NCI-H748 treated with DMSO at 0.1 percent for 48 hours (cell line): ENCODE measurements around the gene NDUFA13.
"Not testable (repeated sequence)": the region's sequence is repeated elsewhere in the genome, so short reads cannot be mapped to it uniquely, and the experiment has no call there.

Source experiments
- DNase-seq: peaks from one replicate; lab custom pipeline; 2025; lab: John Stamatoyannopoulos, UW

Gene NDUFA13

DNA sequence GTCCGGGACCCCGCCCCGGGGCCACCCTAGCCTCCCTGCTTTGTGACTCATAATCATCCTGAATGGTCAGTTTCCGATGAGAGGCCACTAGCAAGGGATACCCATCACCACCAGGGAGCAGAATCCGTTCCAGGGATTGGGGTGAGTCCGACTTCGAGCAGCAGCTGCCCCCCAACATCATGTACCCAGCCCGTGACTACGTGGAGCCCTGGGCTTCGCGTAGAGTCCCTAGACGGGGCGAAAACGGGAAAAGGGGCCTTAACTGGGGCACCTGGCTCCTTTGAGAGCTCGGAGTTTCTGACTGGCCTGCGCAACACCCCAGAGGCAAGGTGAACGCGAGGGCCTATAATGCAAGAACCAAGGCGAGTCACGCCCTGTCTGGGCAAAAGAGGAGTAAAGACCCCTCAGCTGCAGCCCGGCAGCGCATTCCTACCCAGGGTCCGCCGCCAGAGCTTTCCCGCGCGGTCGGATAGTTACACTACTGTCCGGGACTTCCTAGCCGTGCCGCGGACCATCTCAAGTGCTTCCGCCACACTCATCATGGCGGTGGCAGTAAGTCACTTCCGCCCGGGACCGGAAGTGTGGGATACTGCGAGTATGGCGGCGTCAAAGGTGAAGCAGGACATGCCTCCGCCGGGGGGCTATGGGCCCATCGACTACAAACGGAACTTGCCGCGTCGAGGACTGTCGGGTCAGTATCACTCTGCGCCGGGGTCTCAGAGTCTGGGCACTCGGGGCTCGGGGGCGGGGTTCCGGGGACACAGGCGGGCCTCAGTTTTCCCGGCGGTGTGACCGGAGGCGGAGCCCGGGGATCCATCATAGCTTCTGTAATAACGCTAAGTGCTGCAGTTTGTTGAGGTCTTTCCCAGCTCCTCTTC is at the start of gene NDUFA13:
NDUFA13 (plus strand) TSS at position 584 of the 878 bp plus-strand sequence; CDS start at position 598, 14 bp downstream.
- DNase-seq = peak; percentile 85

DNA sequence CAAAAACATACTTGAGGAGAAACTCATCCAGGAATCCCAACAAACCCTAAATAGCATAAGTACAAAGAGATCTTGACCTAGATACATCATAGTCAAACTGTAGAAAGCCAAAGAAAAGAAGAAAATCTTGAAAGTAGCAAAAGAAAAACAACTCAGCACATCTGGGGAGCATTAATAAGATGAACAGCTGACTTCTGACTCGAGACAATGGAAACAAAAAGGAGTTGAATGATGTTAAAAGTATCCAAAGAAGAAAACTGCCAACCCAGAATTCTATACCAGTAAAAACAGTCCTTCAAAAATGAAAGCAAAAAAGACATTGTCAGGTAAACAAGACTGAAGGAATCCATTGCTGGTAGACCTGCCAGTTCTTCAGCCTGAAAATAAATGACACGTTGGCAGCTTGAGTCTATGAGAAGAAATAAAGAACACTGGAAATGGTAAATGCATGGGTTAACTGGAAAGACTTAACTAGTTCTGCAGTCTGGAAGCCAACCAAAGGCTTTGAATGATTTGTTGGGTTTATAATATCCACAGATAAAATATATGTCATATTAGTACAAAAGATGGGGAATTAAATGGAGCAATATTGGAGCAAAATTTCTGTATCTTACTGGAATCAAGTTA is 47.5 kb upstream of the NDUFA13 start:
- no peak for DNase-seq

DNA sequence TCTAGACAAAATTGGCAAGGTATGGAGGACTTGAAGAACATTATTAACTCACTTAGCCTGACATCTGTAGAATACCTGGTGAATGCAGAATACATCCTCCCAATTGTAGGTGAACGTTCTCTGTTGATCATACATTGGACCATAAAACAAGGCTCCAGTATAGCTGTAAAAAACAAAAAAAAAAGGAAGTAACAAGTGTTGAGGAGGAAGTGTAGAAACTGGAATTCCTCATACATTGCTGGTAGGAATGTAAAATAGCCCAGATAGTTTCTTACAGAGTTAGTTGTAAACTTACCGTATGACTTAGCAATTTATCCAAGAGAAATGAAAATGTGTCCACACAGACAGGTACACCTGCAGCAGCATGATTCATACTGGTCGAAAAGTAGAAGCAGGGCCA is 45.4 kb upstream of the NDUFA13 start:
- DNase-seq = no peak

DNA sequence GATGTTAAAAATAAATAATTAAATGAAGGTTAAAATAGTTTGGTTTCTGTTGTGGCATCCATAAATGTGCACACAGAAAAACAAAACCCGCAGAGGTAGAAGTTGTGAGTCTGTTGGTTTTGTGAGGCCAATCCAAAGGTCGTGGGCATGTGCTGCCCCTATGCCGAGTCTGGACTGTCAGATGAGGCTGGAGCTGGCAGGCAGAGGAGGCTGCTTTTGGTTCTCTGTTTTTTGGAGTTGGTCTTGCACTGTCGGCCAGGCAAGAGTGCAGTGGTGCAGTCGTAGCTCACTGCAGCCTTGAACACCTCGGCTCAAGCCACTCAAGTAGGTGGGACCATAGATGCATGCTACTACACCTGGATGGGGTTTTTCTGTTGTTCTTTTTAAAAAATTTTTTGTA is 44.3 kb upstream of the NDUFA13 start:
- DNase-seq = no peak

DNA sequence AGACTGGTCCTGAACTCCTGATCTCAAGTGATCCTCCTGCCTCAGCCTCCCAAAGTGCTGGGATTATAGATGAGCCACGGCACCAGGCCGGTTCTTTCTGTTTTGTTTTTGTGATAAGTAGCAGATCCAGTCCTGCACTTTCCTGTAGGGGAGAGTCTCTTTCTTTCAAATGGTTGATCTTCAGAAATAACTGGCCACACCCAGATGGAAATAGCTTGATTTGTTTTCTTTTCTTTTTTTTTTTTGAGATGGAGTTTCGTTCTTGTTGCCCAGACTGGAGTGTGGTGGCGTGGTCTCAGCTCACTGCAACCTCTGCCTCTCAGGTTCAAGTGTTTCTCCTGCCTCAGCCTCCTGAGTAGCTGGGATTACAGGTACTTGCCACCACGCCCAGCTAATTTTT is 43.9 kb upstream of the NDUFA13 start:
- DNase-seq = not testable (repeated sequence)

DNA sequence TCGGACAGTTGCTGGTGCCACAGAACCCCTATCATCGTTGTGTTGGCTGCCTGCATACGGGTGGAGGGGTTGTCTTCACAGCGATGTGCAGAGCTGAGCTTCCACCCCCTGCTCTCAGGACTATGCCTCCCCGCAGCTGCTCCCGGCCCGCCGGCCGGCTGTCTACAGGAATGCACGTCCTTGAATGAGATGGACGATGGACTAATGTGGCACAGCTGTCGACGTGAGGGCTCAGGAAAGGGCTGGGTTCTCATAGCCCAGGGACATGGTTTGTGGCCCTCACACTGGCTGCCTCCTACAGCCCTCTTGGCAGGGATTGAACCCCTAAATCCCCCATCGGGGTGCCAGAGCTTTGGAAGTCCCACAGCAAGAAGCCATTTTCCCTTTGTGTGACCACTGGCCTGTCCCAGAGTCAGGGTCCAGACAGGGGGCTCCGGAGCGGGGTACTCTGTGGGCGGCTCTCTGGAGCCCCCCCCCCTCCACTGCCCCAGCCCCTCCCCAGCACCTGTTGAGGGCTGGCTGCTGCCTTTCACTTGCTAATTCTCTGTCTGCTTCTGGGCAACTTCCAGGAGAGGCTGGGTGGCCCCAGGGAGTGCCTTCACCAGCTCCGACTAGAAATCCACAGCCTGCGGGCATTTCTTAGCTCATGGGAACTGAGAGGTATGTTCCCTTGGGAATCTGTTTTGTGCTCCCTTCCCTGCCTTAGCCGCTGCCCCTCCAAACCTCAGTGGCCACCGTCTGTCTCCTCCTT is 40.8 kb upstream of the NDUFA13 start:
- no peak for DNase-seq

DNA sequence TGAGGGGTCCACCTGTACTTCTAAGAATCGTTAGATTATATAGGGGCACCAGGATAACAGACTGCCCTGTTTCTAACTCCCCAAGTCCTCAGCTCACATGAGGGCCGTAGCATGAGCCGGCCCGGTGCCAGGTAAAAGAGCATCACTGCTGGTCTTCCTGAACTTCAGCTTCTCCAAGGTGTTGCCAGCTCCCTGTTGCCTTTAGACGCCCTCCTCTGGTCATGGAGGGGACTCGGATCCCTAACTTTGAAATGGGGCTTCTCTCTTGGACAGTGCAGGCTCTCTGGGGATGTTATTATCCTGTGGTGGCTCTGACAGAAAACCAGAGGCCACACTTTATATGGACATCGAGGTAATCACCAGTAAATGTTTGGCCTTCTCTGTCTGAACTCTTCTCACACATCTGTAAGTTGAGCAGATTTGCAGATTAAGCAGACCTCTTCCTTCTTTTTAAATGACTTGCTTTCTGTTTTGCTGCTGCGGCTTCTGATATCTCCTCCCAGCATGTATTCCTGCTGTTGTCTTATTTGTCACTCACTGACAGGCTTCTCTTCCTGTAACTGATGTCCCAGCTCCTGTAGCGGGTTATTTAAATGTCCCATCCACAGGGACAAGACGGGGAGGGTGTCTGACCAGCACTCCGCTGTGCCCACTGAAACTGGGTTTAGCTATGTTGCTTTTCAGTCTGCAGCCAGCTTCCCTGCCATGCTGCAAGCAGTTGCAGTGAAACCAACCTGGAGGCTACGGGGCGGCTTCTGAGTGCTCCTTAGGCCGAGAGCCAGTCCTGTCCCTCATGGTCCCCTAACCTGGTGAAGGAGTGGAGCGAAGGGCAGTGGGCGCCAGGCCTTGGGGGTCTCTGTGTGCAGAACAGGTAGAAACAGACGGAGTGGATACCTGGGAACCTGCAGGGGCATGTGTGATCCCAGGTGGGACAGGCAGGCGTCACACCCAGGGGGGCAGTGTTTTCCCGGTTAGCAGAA is 39.9 kb upstream of the NDUFA13 start:
- no peak for DNase-seq

DNA sequence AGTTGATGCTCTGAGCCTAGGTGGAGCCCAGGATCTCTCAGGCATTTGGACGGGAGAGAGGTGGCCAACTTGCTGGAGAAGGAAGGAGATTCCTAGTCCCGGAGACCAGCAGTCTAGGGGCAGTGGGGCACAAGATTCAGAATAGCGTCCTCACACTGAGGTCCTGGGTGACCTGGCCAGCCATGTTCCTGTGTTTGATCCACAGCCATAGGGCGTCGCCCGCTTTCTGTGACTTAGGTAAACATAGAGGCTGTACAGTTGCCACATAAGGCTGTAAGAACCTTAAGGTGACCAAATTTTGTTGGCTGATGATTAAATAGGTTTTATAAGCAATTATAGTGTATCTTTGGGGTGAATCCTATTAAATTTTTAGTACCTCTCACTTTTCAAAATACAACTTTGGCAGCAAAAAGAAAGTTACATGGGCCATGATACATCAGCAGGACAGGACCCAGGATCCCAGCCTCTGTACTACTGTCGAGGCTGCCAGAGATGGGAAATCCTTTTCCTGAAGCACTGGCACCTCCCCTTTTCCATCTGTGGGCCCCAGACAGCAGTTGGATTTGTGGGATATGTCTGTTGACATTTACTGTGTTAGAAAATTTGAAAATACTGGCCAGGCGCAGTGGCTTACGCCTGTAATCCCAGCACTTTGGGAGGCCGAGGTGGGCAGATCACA is 38.2 kb upstream of the NDUFA13 start:
- no peak for DNase-seq

DNA sequence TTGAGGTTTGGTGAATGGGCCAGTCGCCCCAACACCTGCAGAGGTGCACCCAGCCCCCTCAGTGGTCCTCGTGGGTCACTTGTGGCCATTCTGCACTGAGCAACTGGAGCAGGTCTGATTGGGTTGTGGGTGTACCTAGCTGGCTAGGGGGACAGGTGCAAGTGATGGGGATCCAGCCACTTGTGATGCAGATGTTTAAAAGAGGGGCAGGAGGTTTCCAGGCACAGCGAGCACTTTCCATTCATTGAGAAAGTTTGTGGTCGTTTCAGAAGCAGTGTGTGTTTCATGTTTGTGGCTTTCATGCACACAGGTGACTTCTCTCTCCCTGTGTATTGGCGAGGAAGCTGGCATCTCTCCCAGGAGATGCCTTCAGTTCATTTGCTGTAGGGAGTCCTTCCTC is 35.3 kb upstream of the NDUFA13 start:
- no peak for DNase-seq

DNA sequence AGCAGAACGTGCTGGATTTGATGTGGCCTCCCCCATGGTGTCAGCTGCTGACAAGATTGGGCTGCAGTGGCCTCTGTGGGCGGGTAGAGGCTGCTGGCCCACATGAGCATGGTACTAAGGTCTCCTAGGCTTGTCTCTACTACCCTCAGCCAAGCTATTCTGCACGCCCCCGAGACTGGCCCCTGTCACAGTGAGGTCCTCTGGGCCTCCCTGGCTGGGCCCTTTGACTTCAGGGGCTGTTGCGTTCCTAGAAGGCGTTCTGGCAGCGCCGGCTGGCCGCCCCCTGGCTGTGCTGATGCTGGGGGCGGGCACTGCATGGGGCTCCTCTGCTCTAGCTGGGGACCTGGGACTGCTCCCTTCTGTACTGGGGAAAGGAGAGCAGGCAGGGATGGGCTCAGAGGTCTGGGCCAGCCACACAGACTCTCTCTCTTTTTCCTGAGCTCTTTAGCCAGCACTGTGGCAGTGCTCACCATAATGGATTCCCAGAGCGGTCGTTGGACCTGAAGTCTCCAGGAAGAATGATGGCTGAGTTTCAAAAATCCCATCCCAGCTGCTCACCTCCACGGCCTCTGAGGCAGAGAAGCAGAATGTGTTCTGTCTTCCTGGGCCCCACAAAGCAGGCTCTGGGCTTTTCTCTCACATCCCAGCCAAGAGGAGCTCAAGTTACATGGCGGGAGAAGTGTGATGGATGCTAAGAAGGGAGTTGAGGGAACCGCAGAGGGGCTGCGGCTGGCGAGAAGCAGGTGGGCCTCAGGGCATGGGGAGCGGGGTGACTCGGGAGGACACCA is 33.0 kb upstream of the NDUFA13 start:
- DNase-seq = no peak

DNA sequence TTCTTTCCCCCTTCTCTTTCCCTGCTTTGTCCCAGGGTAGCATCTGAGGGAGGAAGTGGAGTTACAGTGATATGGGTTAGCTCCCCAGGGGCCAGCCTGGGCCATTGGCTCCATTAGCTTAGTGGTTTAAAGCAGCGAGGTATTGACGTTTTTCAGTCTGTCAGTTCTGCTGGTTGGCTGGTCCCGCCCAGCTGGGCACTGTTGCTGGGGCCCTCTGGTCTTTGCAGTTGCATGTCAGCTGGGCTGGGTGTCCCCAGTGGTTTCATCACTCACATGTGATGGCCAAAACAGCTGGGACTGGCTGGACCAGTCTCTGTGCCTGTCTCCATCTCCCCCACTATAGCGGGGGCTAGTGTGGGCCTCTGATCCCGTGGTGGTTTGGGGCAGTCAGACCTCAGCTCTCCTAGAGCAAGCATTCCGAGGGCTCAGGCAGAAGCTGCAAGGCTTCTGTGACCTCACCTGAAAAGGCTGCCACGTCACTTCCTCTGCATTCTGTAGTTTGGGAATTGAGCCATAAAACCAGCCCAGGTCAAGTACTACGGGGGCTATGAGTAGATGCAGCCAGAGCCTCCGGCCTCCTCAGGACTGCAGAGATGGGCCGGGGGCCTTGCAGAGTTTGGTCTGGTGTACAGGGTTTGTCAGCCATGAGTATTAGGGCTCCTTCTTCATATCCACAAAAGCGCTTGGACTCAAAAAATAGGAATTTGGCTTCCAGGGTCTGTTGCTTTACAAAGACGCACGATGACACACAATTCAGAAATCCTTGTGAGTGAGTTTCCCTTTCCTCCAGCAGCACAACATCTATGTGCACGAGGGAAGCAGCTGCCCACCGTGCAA is 30.6 kb upstream of the NDUFA13 start:
- DNase-seq = no peak

DNA sequence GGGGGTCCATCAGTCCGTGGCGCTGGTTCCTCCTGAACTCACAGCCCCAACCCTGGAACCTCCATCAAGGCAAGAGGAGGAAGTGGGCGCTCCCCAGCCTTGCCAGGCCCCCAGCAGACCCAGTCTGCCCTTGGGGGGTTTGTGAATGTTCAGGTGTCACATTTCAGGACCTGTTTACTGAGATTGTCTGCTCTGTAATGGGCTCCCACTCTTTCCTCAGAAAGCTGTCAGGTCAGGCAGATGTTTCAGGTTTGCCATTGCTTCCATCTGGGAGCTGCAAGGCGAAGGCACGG is 30.1 kb upstream of the NDUFA13 start:
- DNase-seq = no peak

DNA sequence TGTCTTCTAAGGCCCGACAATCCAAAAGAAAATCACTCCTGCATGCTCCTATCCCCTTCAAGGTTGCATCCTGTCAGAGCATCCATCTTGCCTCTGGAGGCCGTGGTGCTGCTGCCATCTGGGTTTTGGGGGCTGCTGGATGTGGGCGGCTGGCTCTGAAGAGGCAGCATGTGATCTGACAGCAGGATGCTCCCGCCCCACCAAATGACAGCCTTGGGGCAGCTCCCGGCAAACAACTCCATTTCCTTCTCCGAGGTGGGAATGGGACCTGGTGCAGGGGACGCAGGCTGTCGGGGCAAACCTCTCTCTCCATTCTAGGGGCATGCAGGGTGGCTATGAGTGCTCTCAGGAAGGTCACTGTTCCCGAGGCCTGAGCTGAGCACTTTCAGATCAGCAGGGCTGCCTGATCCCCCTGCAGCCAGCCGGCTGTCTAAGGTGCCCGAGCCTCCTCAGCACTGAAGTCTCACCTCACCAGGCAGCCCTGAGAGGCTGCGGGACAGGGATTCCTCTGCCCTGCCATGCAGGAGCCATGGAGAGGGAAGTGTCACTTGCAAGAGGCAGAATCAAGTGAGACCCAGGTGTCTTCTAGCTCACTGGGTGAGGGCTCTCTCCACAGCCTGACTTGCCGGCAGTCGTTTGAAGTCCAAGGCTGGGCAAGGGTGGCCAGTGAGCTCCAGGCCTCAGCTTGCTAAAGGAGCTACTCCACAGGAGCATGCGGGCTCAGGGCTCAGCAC is 29.5 kb upstream of the NDUFA13 start:
- no peak for DNase-seq

DNA sequence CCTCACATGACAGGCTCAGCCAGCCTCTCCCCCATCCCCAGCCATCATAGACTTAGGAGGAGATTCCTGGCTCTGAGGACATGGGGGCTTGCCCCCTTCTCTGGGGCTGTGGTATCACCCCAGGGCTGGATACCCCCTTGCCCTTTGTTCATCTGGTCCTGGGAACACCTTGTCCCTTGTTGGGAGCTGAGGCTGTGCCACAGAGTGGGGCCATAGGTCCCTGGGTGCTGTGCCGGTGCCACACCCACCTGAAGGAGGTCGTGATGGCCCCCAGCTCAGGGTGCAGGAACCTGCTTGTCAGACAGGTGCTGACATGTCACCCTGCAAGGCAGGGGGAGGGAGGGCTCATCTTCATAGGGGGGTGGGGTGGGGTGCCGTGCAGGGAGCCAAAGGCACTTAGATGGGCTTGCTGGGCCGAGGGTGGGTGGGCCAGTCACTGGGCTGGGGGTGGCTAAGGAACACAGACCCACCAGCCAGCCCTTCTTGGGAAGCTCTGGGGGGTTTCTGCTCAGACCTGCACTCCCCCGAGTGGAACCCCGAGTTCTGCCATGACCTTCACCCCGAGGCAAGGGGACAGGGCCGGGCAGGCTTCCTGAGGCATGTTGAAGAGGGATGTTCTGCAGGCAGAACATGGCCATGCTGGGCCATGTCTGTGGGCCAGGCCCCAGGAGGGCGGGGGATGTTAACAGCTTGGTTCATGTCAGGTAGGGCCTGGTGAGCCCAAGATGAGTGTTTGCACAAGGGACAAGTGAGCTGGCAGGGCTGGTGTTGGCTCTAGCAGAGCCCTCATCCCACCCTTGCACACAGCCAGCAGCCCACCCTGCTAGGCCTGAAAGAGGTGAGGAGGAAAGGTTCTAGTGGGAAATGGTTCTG is 28.7 kb upstream of the NDUFA13 start:
- no peak for DNase-seq

DNA sequence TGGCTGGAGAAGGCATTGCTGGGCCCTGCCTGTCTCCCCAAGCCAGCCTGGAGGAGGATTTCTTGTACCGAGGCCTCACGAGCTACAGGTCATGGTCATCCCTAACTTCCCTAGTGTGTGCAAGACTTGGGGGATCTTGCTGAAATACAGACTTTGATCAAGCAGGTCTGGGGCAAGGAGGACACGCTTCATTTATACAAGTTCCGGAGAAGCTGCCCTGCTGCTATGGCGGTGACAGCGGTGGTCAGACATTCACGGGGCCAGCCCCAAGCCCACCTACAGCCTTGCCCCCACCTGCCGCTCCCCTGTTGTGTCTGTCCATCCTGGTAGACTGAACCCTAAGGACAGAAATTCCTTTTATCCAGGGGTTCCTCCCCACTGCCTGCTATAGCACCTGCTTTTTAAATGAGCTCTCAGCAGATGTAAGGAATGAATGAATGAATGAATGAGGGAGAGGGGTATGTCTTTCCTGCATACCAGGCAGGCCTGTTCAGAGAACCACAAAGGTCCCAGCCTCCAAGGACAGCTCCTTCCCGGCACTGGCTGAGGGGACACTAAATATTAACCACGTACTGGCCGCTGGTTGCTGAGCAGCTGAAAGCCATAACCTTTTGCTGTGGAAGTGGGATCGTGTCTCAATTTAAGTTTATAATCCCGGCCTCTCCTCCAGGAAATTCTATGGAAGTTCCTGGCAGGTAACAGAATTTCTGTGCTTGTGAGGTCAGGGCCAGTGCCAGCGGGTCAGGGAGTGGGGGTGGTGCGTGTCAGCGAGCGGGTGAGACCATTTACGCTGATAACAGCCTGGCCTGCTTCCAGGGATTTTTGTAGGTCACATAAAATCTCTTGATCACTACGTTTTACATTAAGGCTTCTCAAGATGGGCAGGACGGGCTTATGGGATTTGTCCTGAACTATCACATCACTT is 27.8 kb upstream of the NDUFA13 start:
- no peak for DNase-seq

DNA sequence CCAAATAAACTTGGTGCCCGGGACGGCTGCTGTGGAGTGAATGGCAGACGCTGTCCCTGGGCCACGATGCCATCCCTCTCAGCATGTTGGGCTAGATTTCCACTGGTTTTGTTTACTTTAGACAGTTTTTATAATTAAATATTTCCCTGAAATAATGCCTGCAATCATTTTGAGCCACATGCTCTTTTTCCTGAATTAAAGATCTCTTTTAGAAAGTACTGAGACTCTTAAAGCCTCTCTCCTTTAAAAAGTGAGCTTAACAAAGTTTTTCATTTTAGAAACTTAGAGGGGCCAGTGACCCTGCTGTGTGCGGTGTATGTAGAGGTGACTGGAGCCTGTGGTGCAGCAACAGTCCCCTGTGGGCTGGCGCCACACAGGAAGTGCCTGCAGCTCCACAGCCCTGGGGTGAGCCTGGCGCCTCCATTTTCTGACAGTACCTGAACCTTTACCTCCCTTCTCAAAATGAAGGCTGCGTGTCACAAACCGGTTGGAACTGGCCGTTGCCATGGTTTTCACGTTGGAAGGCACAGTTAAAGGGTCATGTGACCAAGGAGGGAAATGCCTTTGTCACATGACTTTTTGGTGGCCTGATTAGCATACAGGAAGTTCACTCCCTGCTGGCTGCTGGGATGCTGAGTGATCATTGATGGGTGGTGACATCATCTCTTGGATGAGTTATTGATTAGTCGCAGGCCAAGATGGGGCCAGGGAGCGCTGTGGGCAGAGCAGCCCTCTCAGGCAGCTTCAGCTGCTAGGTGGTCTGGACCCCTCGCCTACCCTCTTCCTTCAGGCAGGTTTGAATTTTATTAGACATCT is 26.9 kb upstream of the NDUFA13 start:
- no peak for DNase-seq
